Hepatocyte (in vitro differentiated cells): ENCODE measurements around the gene SGCD.

Source experiments
- EZH2 ChIP-seq: fragments of 200-600 bp; sonication (generic); IDR thresholded peaks from 2 replicates; pipeline ENCODE4 v1.6.1; 2016; ENCODE audit warnings: antibody characterized with exemption, mild to moderate bottlenecking, borderline replicate concordance
- EZH2phosphoT487 ChIP-seq: fragments of 200-600 bp; sonication (generic); IDR thresholded peaks from one replicate; pipeline ENCODE4 v1.6.1; 2018; ENCODE audit warnings: antibody characterized with exemption, mild to moderate bottlenecking, low read depth, moderate library complexity; ENCODE audit not compliant: unreplicated experiment, severe bottlenecking
- TF ChIP-seq, protein P1 (sequence below): fragments of 200-600 bp; sonication (generic); IDR thresholded peaks from 2 replicates; pipeline ENCODE4 v1.5.1; 2016; ENCODE audit warnings: antibody characterized with exemption, mild to moderate bottlenecking; ENCODE audit not compliant: poor library complexity

GRCh38 chr5:156621719-156622118 lies 294.8 kb downstream of the SGCD start:
- TF ChIP-seq, protein P1, sequence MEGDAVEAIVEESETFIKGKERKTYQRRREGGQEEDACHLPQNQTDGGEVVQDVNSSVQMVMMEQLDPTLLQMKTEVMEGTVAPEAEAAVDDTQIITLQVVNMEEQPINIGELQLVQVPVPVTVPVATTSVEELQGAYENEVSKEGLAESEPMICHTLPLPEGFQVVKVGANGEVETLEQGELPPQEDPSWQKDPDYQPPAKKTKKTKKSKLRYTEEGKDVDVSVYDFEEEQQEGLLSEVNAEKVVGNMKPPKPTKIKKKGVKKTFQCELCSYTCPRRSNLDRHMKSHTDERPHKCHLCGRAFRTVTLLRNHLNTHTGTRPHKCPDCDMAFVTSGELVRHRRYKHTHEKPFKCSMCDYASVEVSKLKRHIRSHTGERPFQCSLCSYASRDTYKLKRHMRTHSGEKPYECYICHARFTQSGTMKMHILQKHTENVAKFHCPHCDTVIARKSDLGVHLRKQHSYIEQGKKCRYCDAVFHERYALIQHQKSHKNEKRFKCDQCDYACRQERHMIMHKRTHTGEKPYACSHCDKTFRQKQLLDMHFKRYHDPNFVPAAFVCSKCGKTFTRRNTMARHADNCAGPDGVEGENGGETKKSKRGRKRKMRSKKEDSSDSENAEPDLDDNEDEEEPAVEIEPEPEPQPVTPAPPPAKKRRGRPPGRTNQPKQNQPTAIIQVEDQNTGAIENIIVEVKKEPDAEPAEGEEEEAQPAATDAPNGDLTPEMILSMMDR, result no peak
- TF ChIP-seq EZH2 (no peak), EZH2phosphoT487 (no peak)
